NCI-H1694 (cell line): ENCODE results near the gene ZNF70.

Experiments used
- DNase-seq: peaks from one replicate; lab custom pipeline; 2025; lab: John Stamatoyannopoulos, UW

Gene ZNF70

GRCh38 chr22:23750714-23751440 lies at the start of gene ZNF70:
Gene ZNF70, minus strand, starts transcription at chr22:23751112. Its CDS starts 5,972 bp downstream, at chr22:23745140.
- peak; percentile 47 for DNase-seq

- DNase-seq, result no peak
These were observed 45.5 kb upstream of the ZNF70 start for GRCh38 chr22:23796461-23796860.

GRCh38 chr22:23793326-23793725 lies 42.4 kb upstream of the ZNF70 start:
- no peak for DNase-seq

- DNase-seq, result no peak
These were observed 41.1 kb upstream of the ZNF70 start for GRCh38 chr22:23791738-23792645.

- no peak for DNase-seq
These were observed 40.2 kb upstream of the ZNF70 start for GRCh38 chr22:23790819-23791737.

GRCh38 chr22:23789638-23790037 lies 38.7 kb upstream of the ZNF70 start:
- no peak for DNase-seq

GRCh38 chr22:23789121-23789520 lies 38.2 kb upstream of the ZNF70 start:
- no peak for DNase-seq

GRCh38 chr22:23787910-23788309 lies 37.0 kb upstream of the ZNF70 start:
- no peak for DNase-seq

- DNase-seq, result no peak
These were observed 36.6 kb upstream of the ZNF70 start for GRCh38 chr22:23787600-23787896.

GRCh38 chr22:23786752-23787599 lies 36.1 kb upstream of the ZNF70 start, which contains the start of gene SMARCB1:
Gene SMARCB1, plus strand, starts transcription at chr22:23786966. Its CDS starts 204 bp downstream, at chr22:23787170.
- DNase-seq, result peak; percentile 32

- no peak for DNase-seq
These were observed 35.4 kb upstream of the ZNF70 start for GRCh38 chr22:23786261-23786710.

- DNase-seq, result no peak
These were observed 33.4 kb upstream of the ZNF70 start for GRCh38 chr22:23784215-23784732.

GRCh38 chr22:23783265-23784150 lies 32.6 kb upstream of the ZNF70 start:
- no peak for DNase-seq

GRCh38 chr22:23782703-23783102 lies 31.8 kb upstream of the ZNF70 start:
- no peak for DNase-seq

GRCh38 chr22:23782252-23782651 lies 31.3 kb upstream of the ZNF70 start:
- no peak for DNase-seq

- DNase-seq, result no peak
These were observed 30.7 kb upstream of the ZNF70 start for GRCh38 chr22:23781511-23782183.

- no peak for DNase-seq
These were observed 30.2 kb upstream of the ZNF70 start for GRCh38 chr22:23781065-23781464.

- DNase-seq, result no peak
These were observed 29.3 kb upstream of the ZNF70 start for GRCh38 chr22:23780146-23780748.

- no peak for DNase-seq
These were observed 28.8 kb upstream of the ZNF70 start for GRCh38 chr22:23779731-23780130.
